Measurements from ENCODE around the gene ILK. TPM values are rescaled to one million over a fixed set of nuclear protein-coding genes. Genes with fewer than 3 reads are reported as not detected.
A peak's percentile ranks its signal among the peaks of the same experiment; 100 is the strongest.

ILK gene
- total and polyA plus RNA-seq, 10 donors = 71.4 to 194 (median 126) TPM

- Histone ChIP-seq H3K4me1 (peaks cover 5 to 25% (median 14%) of the 10 kb centered on the region in 6 donors), H3K27me3 (replicated peaks in 1 of 7) (no peaks in the 10 kb centered on the region), H3K27ac (no peak overlapping the region), H3K4me3 (no peak overlapping the region), H3K9me3 (no peaks in the 10 kb centered on the region), H3K36me3 (peaks cover 0 to 14% (median 0%) of the 10 kb centered on the region in 6 donors)
- no peak for DNase-seq
- 88 to 100% (median 89%) methylated on average over 2 of the region's 2 CpGs for WGBS, 5 donors
- TF ChIP-seq POLR2A (IDR thresholded peaks at IDR 0.05) (no peak), POLR2AphosphoS5 (IDR thresholded peaks at IDR 0.05) (no peak), CTCF (IDR thresholded peaks at IDR 0.05 in 8 of 11, conservative IDR thresholded peaks at IDR 0.05 in 3 of 11) (no peak)
- intact Hi-C loops (cut with DNase I; ENCODE audit: low total_unique reads) = no loop called here
Observed at GRCh38 chr11:6572215-6572614, 31.4 kb upstream of the ILK start.

- no peaks in the 10 kb centered on the region for H3K9me3 ChIP-seq
- H3K36me3 ChIP-seq = peaks cover 0 to 13% (median 0%) of the 10 kb centered on the region in 6 donors
- H3K27me3 ChIP-seq (replicated peaks in 1 of 7) = no peaks in the 10 kb centered on the region
- H3K27ac ChIP-seq = no peak overlapping the region
- H3K4me3 ChIP-seq = no peak overlapping the region
- no peak for DNase-seq
- 86 to 93% (median 90%) methylated on average over 6 of the region's 6 CpGs for WGBS, 5 donors
- TF ChIP-seq POLR2AphosphoS5 (IDR thresholded peaks at IDR 0.05) (no peak), POLR2A (IDR thresholded peaks at IDR 0.05) (no peak), CTCF (IDR thresholded peaks at IDR 0.05 in 8 of 11, conservative IDR thresholded peaks at IDR 0.05 in 3 of 11) (no peak)
- intact Hi-C loops (cut with DNase I; ENCODE audit: low total_unique reads) = no loop called here
- peaks cover 10 to 26% (median 13%) of the 10 kb centered on the region in 6 donors for H3K4me1 ChIP-seq
Observed at GRCh38 chr11:6574816-6575715, 28.5 kb upstream of the ILK start.

- Histone ChIP-seq H3K36me3 (peaks cover 0 to 10% (median 0%) of the 10 kb centered on the region in 6 donors), H3K27me3 (replicated peaks in 1 of 7) (no peaks in the 10 kb centered on the region), H3K27ac (peak overlapping the region in 6 of 8 donors; percentile 21 to 74 (median 52)), H3K4me3 (no peak overlapping the region), H3K4me1 (peaks cover 10 to 22% (median 13%) of the 10 kb centered on the region in 6 donors), H3K9me3 (peaks cover 0 to 2% (median 0%) of the 10 kb centered on the region in 8 donors)
- TF ChIP-seq CTCF (IDR thresholded peaks at IDR 0.05 in 8 of 11, conservative IDR thresholded peaks at IDR 0.05 in 3 of 11) = no peak
- TF ChIP-seq POLR2AphosphoS5 (IDR thresholded peaks at IDR 0.05) = peak in 1 of 3 donors; percentile 28
- intact Hi-C loops (cut with DNase I; ENCODE audit: low total_unique reads) = no loop called here
- no peak for DNase-seq
- WGBS, 5 donors = 20 to 37% (median 29%) methylated on average over 5 to 6 of the region's 6 CpGs
Observed at GRCh38 chr11:6576471-6577373, 26.9 kb upstream of the ILK start.
